ENCODE measurements around the gene SLC25A30. TPM values are rescaled to one million over a fixed set of nuclear protein-coding genes. Genes with fewer than 3 reads are reported as not detected.

The SLC25A30 gene
- total and polyA plus RNA-seq, 2 of the 13 experiments (the other 11 are each of a cell fraction or from before 2014, with no cell fraction given): 19.6 to 22.5 TPM

- no peak for TF ChIP-seq NR2F1 (CRISPR knock-in tag; IDR thresholded peaks at IDR 0.05)
- TF ChIP-seq, protein P1, sequence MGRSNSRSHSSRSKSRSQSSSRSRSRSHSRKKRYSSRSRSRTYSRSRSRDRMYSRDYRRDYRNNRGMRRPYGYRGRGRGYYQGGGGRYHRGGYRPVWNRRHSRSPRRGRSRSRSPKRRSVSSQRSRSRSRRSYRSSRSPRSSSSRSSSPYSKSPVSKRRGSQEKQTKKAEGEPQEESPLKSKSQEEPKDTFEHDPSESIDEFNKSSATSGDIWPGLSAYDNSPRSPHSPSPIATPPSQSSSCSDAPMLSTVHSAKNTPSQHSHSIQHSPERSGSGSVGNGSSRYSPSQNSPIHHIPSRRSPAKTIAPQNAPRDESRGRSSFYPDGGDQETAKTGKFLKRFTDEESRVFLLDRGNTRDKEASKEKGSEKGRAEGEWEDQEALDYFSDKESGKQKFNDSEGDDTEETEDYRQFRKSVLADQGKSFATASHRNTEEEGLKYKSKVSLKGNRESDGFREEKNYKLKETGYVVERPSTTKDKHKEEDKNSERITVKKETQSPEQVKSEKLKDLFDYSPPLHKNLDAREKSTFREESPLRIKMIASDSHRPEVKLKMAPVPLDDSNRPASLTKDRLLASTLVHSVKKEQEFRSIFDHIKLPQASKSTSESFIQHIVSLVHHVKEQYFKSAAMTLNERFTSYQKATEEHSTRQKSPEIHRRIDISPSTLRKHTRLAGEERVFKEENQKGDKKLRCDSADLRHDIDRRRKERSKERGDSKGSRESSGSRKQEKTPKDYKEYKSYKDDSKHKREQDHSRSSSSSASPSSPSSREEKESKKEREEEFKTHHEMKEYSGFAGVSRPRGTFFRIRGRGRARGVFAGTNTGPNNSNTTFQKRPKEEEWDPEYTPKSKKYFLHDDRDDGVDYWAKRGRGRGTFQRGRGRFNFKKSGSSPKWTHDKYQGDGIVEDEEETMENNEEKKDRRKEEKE (IDR thresholded peaks at IDR 0.05): no peak
- TF ChIP-seq GABPB1 (CRISPR knock-in tag; IDR thresholded peaks at IDR 0.05): peak; percentile 70
- TF ChIP-seq, protein P2, sequence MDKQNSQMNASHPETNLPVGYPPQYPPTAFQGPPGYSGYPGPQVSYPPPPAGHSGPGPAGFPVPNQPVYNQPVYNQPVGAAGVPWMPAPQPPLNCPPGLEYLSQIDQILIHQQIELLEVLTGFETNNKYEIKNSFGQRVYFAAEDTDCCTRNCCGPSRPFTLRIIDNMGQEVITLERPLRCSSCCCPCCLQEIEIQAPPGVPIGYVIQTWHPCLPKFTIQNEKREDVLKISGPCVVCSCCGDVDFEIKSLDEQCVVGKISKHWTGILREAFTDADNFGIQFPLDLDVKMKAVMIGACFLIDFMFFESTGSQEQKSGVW (CRISPR knock-in tag; IDR thresholded peaks at IDR 0.05; ENCODE audit: borderline replicate concordance): no peak
- peak; percentile 75 for TF ChIP-seq IRF9 (CRISPR knock-in tag; IDR thresholded peaks at IDR 0.05; ENCODE audit: borderline replicate concordance)
- peak; percentile 47; the same call in 1 of the 2 replicates for TF ChIP-seq ZHX1 (CRISPR knock-in tag; IDR thresholded peaks at IDR 0.05; ENCODE audit: low read depth)
- 0 out of 2 replicates have a peak, but pooled peaks have one; percentile 32 for TF ChIP-seq ZNF331 (CRISPR knock-in tag; IDR thresholded peaks at IDR 0.05)
- no peak for TF ChIP-seq NFIC (IDR thresholded peaks at IDR 0.05; ENCODE audit: low read length)
- no peak for TF ChIP-seq KAT8 (CRISPR knock-in tag; IDR thresholded peaks at IDR 0.05)
- no peak for TF ChIP-seq TSC22D2 (CRISPR knock-in tag; IDR thresholded peaks at IDR 0.05; ENCODE audit: borderline replicate concordance)
- TF ChIP-seq ZSCAN25 (CRISPR knock-in tag; IDR thresholded peaks at IDR 0.05): peak; percentile 19; the same call in 1 of the 2 replicates
- TF ChIP-seq MAFK (conservative IDR thresholded peaks at IDR 0.05 in 1 of 2, IDR thresholded peaks at IDR 0.05 in 1 of 2; ENCODE audit: low read length in 2 of 2): no peak
- peak; percentile 19 for TF ChIP-seq HNRNPK (IDR thresholded peaks at IDR 0.05; ENCODE audit: low read depth, low read length, poor library complexity, severe bottlenecking)
- no peak for TF ChIP-seq TRIM24 (CRISPR knock-in tag; IDR thresholded peaks at IDR 0.05)
- TF ChIP-seq SP5 (CRISPR knock-in tag; IDR thresholded peaks at IDR 0.05; ENCODE audit: borderline replicate concordance, low read depth): peak; percentile 83
Observed at GRCh38 chr13:45417790-45418534, at the start of gene SLC25A30 (continued).

Data from HepG2 (cell line).